A673 (cell line): ENCODE data around the gene YEATS2. TPM values are rescaled to one million over a fixed set of nuclear protein-coding genes. Genes with fewer than 3 reads are reported as not detected.

ENCODE experiments used
- BruUV-seq: library from RNA; stranded (reverse); fragments of 400-500 nt; replicated peaks from 2 replicates; lab custom pipeline; 2021; lab: Mats Ljungman, UMichigan
- CTCF ChIA-PET: fragments of 300-600 bp; sonication (Branson Sonifier 250); formaldehyde crosslinking; loops from one replicate; lab custom pipeline; 2022; ENCODE audit warnings: antibody characterized with exemption; lab: Charles Lee
- POLR2A ChIA-PET: fragments of 300-600 bp; sonication (Branson Sonifier 250); formaldehyde crosslinking; loops from one replicate; lab custom pipeline; 2022; ENCODE audit warnings: antibody characterized with exemption; ENCODE audit not compliant: low non-redundant PET; lab: Charles Lee
- DNase-seq: peaks from one replicate; pipeline ENCODE4 v3.0.0-alpha.2; 2015; ENCODE audit warnings: low spot score
- H3K27ac ChIP-seq: fragments of 200-600 bp; sonication (generic); 2 replicates; pipeline ENCODE4 v1.5.1; 2016; ENCODE audit warnings: mixed run types, low read depth, mild to moderate bottlenecking, mixed read lengths, antibody characterized with exemption, low read length; ENCODE audit not compliant: poor library complexity, severe bottlenecking
- H3K27me3 ChIP-seq: fragments of 200-600 bp; sonication (generic); replicated peaks from 2 replicates; pipeline ENCODE4 v1.6.1; 2017; ENCODE audit warnings: mixed run types, low read depth, mild to moderate bottlenecking, mixed read lengths, antibody characterized with exemption, low read length; ENCODE audit not compliant: insufficient read depth, poor library complexity
- H3K36me3 ChIP-seq: fragments of 200-600 bp; sonication (generic); 2 replicates; pipeline ENCODE4 v1.6.1; 2016; ENCODE audit warnings: mixed run types, mild to moderate bottlenecking, mixed read lengths, antibody characterized with exemption, low read length; ENCODE audit not compliant: insufficient read depth, poor library complexity, severe bottlenecking
- H3K4me1 ChIP-seq: fragments of 200-600 bp; sonication (generic); 2 replicates; pipeline ENCODE4 v1.6.1; 2017; ENCODE audit warnings: mixed run types, mild to moderate bottlenecking, mixed read lengths, antibody characterized with exemption, low read length; ENCODE audit not compliant: insufficient read depth, poor library complexity, severe bottlenecking
- H3K4me3 ChIP-seq: fragments of 200-600 bp; sonication (generic); 2 replicates; pipeline ENCODE4 v1.5.1; 2016; ENCODE audit warnings: low read depth, mixed run types, mild to moderate bottlenecking, mixed read lengths, low read length; ENCODE audit not compliant: poor library complexity, severe bottlenecking
- H3K9me3 ChIP-seq: fragments of 200-600 bp; sonication (generic); 2 replicates; pipeline ENCODE4 v1.6.1; 2016; ENCODE audit warnings: mixed run types, low read depth, mild to moderate bottlenecking, mixed read lengths, antibody characterized with exemption, low read length; ENCODE audit not compliant: poor library complexity, severe bottlenecking
- EZH2 ChIP-seq: fragments of 200-600 bp; sonication (generic); IDR thresholded peaks from 2 replicates; pipeline ENCODE4 v1.6.1; 2017; ENCODE audit warnings: borderline replicate concordance, low read depth, mild to moderate bottlenecking, mixed read lengths, antibody characterized with exemption, low read length; ENCODE audit not compliant: poor library complexity, severe bottlenecking
- intact Hi-C: fragments of 100-400 bp; cut with micrococcal nuclease; formaldehyde crosslinking; loops from one replicate; pipeline ENCODE4 v1.10.0; 2022; ENCODE audit not compliant: unreplicated experiment
- total RNA-seq: library from RNA; stranded (reverse); gene quantifications from 2 replicates; pipeline ENCODE4 v1.2.3, GENCODE V29; 2021
- TF ChIP-seq, protein P1 (sequence below): fragments of 300-800, 200-600 bp; sonication (generic); conservative IDR thresholded peaks from 2 replicates; pipeline ENCODE4 v1.5.1; 2017; ENCODE audit warnings: low read depth, mild to moderate bottlenecking, antibody characterized with exemption, low read length, moderate library complexity, mixed read lengths

YEATS2 gene
- total RNA-seq, 1 experiment from 2014 or later = 40.7 TPM

DNA sequence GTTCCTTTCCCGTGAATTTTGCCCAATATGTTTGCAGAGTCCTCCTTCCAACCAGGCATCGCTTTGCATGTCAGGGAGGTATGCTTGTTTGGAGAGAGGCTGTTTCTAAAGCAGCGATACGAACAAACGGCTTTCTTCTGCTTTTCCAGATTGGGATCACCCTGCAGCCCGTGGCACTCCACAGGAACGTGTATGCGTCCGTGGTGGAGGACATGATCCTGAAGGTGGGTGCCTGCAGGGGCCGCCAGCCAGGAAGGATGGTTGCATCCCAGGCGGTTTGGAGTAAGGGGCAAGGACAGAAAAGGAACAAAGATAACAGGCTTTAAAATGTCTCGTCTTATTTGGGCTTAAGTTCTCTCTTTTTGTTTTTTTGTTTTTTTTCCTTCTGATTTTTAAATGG, 110.3 kb downstream of the YEATS2 start:
- H3K36me3 ChIP-seq = peaks cover 86% of the 10 kb centered on the region
- H3K27me3 ChIP-seq = no peaks in the 10 kb centered on the region
- H3K4me1 ChIP-seq = no peaks in the 10 kb centered on the region
- ChIA-PET POLR2A (no interaction called here), CTCF (no interaction called here)
- DNase-seq = no peak
- H3K27ac ChIP-seq = no peak overlapping the region
- TF ChIP-seq EZH2 = no peak
- TF ChIP-seq, protein P1, sequence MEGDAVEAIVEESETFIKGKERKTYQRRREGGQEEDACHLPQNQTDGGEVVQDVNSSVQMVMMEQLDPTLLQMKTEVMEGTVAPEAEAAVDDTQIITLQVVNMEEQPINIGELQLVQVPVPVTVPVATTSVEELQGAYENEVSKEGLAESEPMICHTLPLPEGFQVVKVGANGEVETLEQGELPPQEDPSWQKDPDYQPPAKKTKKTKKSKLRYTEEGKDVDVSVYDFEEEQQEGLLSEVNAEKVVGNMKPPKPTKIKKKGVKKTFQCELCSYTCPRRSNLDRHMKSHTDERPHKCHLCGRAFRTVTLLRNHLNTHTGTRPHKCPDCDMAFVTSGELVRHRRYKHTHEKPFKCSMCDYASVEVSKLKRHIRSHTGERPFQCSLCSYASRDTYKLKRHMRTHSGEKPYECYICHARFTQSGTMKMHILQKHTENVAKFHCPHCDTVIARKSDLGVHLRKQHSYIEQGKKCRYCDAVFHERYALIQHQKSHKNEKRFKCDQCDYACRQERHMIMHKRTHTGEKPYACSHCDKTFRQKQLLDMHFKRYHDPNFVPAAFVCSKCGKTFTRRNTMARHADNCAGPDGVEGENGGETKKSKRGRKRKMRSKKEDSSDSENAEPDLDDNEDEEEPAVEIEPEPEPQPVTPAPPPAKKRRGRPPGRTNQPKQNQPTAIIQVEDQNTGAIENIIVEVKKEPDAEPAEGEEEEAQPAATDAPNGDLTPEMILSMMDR = no peak
- no peak overlapping the region for H3K4me3 ChIP-seq
- BruUV-seq = no TSS peak
- H3K9me3 ChIP-seq = no peaks in the 10 kb centered on the region
- intact Hi-C loops = no loop called here

DNA sequence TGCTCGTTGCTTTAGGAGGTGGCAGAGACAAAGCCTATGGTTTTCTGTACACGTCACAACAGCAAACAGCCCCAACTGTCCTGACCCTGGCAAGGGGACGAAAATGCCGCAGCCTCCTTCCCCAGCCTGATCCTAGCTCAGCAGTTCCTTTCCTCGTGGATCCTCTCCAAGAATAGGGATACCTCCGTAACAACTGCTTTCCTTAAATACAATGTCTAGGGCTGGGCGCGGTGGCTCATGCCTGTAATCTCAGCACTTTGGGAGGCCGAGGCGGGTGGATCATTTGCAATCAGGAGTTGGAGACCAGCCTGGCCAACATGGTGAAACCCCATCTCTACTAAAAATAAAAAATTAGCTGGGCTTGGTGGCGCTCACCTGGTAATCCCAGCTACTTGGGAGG, 110.8 kb downstream of the YEATS2 start:
- ChIA-PET POLR2A (no interaction called here), CTCF (no interaction called here)
- peaks cover 81% of the 10 kb centered on the region for H3K36me3 ChIP-seq
- H3K9me3 ChIP-seq = no peaks in the 10 kb centered on the region
- intact Hi-C loops = no loop called here
- H3K27ac ChIP-seq = no peak overlapping the region
- H3K27me3 ChIP-seq = no peaks in the 10 kb centered on the region
- no peak overlapping the region for H3K4me3 ChIP-seq
- no peaks in the 10 kb centered on the region for H3K4me1 ChIP-seq
- TF ChIP-seq, protein P1 = no peak
- no peak for TF ChIP-seq EZH2
- DNase-seq = no peak
- BruUV-seq = no TSS peak

DNA sequence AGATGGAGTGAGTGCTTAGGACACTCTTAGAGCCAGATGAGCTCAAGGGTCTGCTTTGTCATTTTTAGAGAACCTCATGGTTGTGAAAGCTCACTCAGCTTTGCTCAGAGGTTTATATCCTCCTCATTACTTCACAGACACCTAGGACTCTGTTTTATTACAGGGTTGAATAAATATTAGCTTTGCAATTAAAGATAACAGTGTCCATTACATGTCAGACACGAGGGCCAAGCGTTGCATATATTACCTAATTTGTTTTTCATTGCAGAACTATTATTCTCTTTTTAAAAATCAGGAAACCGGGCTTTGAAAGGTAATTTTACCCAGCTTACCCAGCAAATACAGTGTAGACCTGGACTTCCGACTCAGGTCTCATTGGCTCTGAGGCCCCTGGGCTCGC, 111.7 kb downstream of the YEATS2 start:
- ChIA-PET POLR2A (no interaction called here), CTCF (no interaction called here)
- no peak overlapping the region for H3K4me3 ChIP-seq
- peaks cover 72% of the 10 kb centered on the region for H3K36me3 ChIP-seq
- TF ChIP-seq, protein P1 = no peak
- no peak for TF ChIP-seq EZH2
- intact Hi-C loops = no loop called here
- BruUV-seq = no TSS peak
- H3K4me1 ChIP-seq = no peaks in the 10 kb centered on the region
- no peak for DNase-seq
- no peaks in the 10 kb centered on the region for H3K27me3 ChIP-seq
- H3K27ac ChIP-seq = no peak overlapping the region
- H3K9me3 ChIP-seq = no peaks in the 10 kb centered on the region
